Tongue (tissue), 2 donors: ENCODE measurements around the gene ITGAV. TPM values are rescaled to one million over a fixed set of nuclear protein-coding genes. Genes with fewer than 3 reads are reported as not detected.

Experiments
- DNase-seq: peaks from one replicate; pipeline ENCODE4 v3.0.0-alpha.2; 2015
- total RNA-seq: library from RNA; depleted of rRNA; stranded (reverse); fragments of >200 nt; gene quantifications from one replicate; pipeline ENCODE4 v1.2.3, GENCODE V29; 2014

ITGAV gene
- total RNA-seq, 1 donor from 2014 or later: 117 TPM

DNA sequence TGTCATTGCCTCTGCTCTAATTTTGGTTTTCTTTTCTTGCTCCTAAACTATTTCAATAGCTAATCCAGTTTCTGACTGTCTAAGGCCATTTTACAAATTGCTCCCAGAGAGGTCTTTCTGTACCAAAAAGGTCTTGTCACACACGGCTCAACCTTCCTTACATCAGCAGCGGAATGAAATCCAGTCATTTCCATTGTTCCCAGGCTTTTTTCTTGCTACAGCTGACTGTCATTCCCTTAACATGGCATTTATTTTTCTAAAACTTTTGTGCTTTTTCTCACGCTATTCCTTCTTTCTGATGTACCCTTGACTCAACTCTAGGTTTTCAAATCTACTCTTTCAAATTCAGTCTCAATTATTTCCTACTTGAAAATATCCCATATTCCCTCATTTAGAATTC is 128.3 kb downstream of the ITGAV start:
- DNase-seq: no peak

DNA sequence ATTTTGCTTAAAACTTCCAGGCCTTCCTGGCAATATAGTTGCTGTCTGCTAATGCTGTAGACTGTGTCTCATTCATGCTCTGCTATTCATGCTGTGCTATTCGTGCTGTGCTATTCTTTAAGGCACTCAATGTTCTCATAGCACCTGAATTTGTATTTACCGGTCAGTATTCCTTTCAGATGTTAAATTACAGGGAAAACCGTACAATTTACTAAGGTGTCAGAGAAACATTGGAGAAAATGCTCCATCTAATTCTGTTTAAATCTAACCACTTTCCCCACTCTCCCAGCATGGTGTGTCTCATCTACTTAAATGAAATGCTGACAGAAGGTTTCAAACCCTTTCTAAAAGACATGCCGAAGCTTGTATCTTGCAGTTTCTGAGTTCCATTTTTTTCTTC is 129.0 kb downstream of the ITGAV start:
- DNase-seq: peak; percentile 8

DNA sequence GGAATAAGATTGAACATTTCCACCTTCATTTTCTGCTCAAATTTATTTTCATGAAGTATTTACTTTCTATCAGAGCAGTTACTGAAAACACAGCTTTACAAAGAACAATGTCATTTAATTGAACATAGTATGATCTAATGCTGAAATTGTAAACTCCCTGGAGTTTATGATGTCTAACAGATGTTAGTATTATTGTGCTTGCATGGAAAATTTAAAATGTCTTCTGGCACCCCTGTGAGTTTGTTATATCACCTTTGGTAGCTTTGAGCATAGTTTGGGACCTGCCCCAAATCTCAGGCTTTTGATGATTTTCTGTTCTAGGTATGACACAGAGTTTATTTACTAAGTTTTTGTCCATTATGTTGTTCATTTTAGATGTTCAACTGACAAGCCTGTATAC is 132.1 kb downstream of the ITGAV start:
- peak; percentile 73 for DNase-seq

DNA sequence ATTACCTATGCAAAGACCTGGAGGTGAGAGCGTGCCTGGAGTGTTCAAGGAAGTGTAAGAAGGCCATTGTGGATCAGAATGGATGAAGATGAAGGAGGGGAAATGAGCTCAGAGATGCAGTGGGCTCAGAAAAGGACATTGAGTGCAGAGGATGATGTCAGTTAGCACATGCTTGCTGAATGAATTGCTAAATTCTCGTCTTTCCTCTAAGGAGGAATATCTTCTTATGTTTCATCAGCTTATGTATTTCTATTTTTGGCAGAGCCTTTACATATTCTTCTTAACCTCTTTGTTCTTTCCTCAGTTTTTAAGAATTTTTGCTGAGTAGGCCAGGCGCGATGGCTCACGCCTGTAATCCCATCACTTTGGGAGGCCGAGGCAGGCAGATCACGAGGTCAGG is 134.9 kb downstream of the ITGAV start:
- DNase-seq: peak; percentile 20

DNA sequence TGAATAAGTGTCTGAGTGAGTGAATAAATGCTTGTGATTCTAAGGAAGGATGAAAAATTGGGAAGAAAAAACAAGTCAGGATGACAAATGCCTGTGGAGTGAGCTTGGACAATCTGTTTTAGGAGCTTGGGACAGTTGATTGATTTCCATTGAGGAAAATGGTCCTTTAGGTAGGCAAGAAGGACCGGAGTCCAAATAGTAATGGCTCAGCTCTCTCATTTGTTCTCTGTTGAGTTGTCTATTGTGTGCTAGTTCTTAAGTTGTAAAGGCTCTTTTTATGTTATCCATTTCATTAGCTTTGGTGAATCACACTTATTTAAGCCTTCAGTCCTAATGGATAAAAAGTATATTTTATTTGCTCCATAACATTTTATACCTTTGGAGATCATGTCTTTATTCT is 135.9 kb downstream of the ITGAV start:
- DNase-seq: no peak

DNA sequence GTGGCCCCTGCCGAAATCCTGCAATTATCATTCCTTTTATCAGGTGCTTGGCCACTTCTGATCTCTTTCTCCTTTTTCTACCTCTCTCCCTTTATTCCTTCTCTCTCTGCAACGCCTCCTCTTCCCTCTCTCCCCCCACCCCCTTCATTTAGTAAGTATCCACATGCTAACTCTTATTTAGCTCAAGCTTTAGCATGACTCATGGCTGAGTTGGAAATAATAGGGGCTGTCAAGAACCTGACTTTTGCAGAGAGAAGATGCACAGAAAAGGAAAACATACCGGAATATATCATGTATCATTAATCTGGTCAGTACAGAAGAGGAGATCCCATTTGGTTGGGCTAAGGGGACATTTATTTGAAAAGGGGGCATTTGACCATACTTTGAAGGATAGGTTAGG is 137.1 kb downstream of the ITGAV start:
- DNase-seq: no peak

DNA sequence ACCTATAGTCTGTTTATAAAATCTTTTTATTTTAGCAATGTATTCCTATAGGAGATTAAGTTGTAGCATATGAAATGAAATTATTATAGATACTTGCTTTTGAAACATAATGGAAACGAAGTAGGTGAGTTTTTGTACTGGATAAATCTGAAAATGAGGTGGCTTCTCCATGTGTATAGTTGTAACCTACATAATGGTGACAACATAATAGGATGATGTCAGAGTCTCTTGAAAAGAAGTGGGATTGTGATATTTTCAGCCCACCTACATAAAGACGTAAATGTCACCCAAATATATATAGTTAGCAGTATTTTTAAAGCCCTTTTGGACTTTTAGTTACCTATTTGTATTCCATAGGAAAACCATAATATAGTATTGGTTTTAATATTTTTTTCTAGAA is 138.8 kb downstream of the ITGAV start:
- no peak for DNase-seq

Other genes with a start within 250 kb of the ITGAV start
- 67.9 TPM for gene ZC3H15, start 103.8 kb upstream of the ITGAV start, total RNA-seq
- gene FAM171B, start 104.0 kb downstream of the ITGAV start, total RNA-seq: 29.2 TPM